Endothelial cell of umbilical vein (primary cell): ENCODE results near the gene FMNL3. TPM values are rescaled to one million over a fixed set of nuclear protein-coding genes. Genes with fewer than 3 reads are reported as not detected.

ENCODE experiments used
- BruUV-seq: library from RNA; stranded (reverse); fragments of 400-500 nt; replicated peaks from 2 replicates; lab custom pipeline; 2021; lab: Mats Ljungman, UMichigan
- CTCF ChIA-PET: fragments of 300-600, 350-600 bp; sonication (Branson Sonifier 250); formaldehyde crosslinking; loops from one replicate; lab custom pipeline; 2021; ENCODE audit warnings: antibody characterized with exemption, inconsistent platforms; lab: Charles Lee
- POLR2A ChIA-PET: fragments of 300-600, 350-600 bp; sonication (Branson Sonifier 250); formaldehyde crosslinking; loops from one replicate; lab custom pipeline; 2021; ENCODE audit warnings: antibody characterized with exemption, inconsistent platforms; lab: Charles Lee
- DNase-seq: peaks from one replicate; pipeline ENCODE4 v3.0.0-alpha.2; 2011; ENCODE audit warnings: low read depth, low spot score
- FAIRE-seq: peaks from 2 replicates; lab custom pipeline; 2011; peaks lifted over from hg19 to GRCh38; lab: Jason Lieb, UNC
- H2AFZ ChIP-seq: 2 replicates; pipeline ENCODE4 v1.6.0; 2012; ENCODE audit warnings: low read depth, low read length, control low read depth, inconsistent platforms
- H3K27ac ChIP-seq: 2 replicates; pipeline ENCODE4 v1.5.1; 2011; ENCODE audit warnings: low read depth, mild to moderate bottlenecking, control low read depth, low read length, moderate library complexity; ENCODE audit not compliant: insufficient read depth
- H3K27me3 ChIP-seq, 2 experiments: 2 replicates each; pipeline versions ENCODE4 v1.6.0 to v1.6.1; 2011; ENCODE audit warnings: low read length in 2 of 2, mixed read lengths in 1 of 2; ENCODE audit not compliant: control insufficient read depth in 2 of 2, insufficient read depth in 2 of 2
- H3K36me3 ChIP-seq, 2 experiments: 2 replicates in 1 of 2; 3 replicates in 1 of 2; pipeline ENCODE4 v1.5.1; 2011; ENCODE audit warnings: low read length in 2 of 2, mild to moderate bottlenecking in 1 of 2, moderate library complexity in 1 of 2; ENCODE audit not compliant: control insufficient read depth in 2 of 2, insufficient read depth in 2 of 2; ENCODE audit errors: extremely low read depth in 1 of 2
- H3K4me1 ChIP-seq: 3 replicates; pipeline ENCODE4 v1.5.1; 2011; ENCODE audit warnings: mild to moderate bottlenecking, low read length; ENCODE audit not compliant: control insufficient read depth, insufficient read depth; ENCODE audit errors: extremely low read depth
- H3K4me2 ChIP-seq: 2 replicates; pipeline ENCODE4 v1.6.1; 2011; ENCODE audit warnings: low read length, control low read depth, mixed read lengths; ENCODE audit not compliant: insufficient read depth
- H3K4me3 ChIP-seq, 3 experiments: fragments of 200-600 bp in 1 of 3; sonication (generic), shearing (Covaris generic) in 1 of 3; replicated peaks in 1 of 3; 2 replicates each; pipeline ENCODE4 v1.5.1; 2011 to 2016; ENCODE audit warnings: control low read depth in 3 of 3, low read length in 3 of 3, mild to moderate bottlenecking in 2 of 3, inconsistent platforms in 1 of 3, low read depth in 1 of 3, moderate library complexity in 1 of 3; ENCODE audit not compliant: insufficient read depth in 1 of 3
- H3K79me2 ChIP-seq: 2 replicates; pipeline ENCODE4 v1.6.0; 2012; ENCODE audit warnings: low read length, inconsistent platforms; ENCODE audit not compliant: control insufficient read depth, insufficient read depth
- H3K9ac ChIP-seq: replicated peaks from 2 replicates; pipeline ENCODE3; 2011; ENCODE audit warnings: low read length, control low read depth; ENCODE audit not compliant: insufficient read depth; ENCODE audit errors: extremely low read depth
- H3K9me1 ChIP-seq: replicated peaks from 3 replicates; pipeline ENCODE4 v1.6.0; 2011; ENCODE audit warnings: mild to moderate bottlenecking, low read length; ENCODE audit not compliant: control insufficient read depth, insufficient read depth; ENCODE audit errors: extremely low read depth
- H3K9me3 ChIP-seq: replicated peaks from 2 replicates; pipeline ENCODE4 v1.5.1; 2012; ENCODE audit warnings: low read length, inconsistent platforms; ENCODE audit not compliant: control insufficient read depth, insufficient read depth
- H4K20me1 ChIP-seq: replicated peaks from 2 replicates; pipeline ENCODE3; 2011; ENCODE audit warnings: mild to moderate bottlenecking, low read length; ENCODE audit not compliant: control insufficient read depth, insufficient read depth; ENCODE audit errors: extremely low read depth
- FOS ChIP-seq: IDR thresholded peaks from 2 replicates; pipeline ENCODE4 v1.6.1; 2011; ENCODE audit warnings: mild to moderate bottlenecking, low read length, moderate library complexity, borderline replicate concordance; ENCODE audit not compliant: insufficient read depth
- JUN ChIP-seq: IDR thresholded peaks from 2 replicates; pipeline ENCODE4 v1.6.1; 2011; ENCODE audit warnings: borderline replicate concordance, low read depth; ENCODE audit not compliant: insufficient read length, insufficient read depth
- POLR2A ChIP-seq: IDR thresholded peaks from 2 replicates; pipeline ENCODE4 v1.6.1; 2012; ENCODE audit warnings: low read depth, mild to moderate bottlenecking, control low read depth, low read length
- POLR2AphosphoS5 ChIP-seq: IDR thresholded peaks from 2 replicates; pipeline ENCODE4 v1.6.1; 2012; ENCODE audit warnings: low read depth, mild to moderate bottlenecking, control low read depth, low read length, moderate library complexity; ENCODE audit not compliant: insufficient read depth
- dilution Hi-C: fragments of 300-500 bp; cut with MboI; formaldehyde crosslinking; loops from one replicate; pipeline ENCODE4 v1.15.0; 2019; ENCODE audit warnings: low sequenced_read_pairs; ENCODE audit not compliant: extremely low pct_ligation_motif_present
- intact Hi-C: fragments of 100-400 bp; cut with micrococcal nuclease; formaldehyde crosslinking; loops from one replicate; pipeline ENCODE4 v1.10.0; 2022
- polyA plus RNA-seq, 4 experiments: library from polyadenylated mRNA; depleted of rRNA in 3 of 4; stranded (reverse) in 3 of 4; unstranded in 1 of 4; fragments of >200 nt; gene quantifications; 2 replicates each; pipeline versions ENCODE4 v1.2.1 to v1.2.3, GENCODE V29; 2011 to 2012; ENCODE audit warnings: missing spikeins in 1 of 4
- total RNA-seq: library from RNA; stranded (reverse); gene quantifications from 2 replicates; pipeline ENCODE4 v1.2.3, GENCODE V29; 2021

The FMNL3 gene
- total and polyA plus RNA-seq, 2 donors (not counting 3 experiments of a cell fraction or from before 2014, with no cell fraction given) = 35.1 to 93.3 TPM

DNA sequence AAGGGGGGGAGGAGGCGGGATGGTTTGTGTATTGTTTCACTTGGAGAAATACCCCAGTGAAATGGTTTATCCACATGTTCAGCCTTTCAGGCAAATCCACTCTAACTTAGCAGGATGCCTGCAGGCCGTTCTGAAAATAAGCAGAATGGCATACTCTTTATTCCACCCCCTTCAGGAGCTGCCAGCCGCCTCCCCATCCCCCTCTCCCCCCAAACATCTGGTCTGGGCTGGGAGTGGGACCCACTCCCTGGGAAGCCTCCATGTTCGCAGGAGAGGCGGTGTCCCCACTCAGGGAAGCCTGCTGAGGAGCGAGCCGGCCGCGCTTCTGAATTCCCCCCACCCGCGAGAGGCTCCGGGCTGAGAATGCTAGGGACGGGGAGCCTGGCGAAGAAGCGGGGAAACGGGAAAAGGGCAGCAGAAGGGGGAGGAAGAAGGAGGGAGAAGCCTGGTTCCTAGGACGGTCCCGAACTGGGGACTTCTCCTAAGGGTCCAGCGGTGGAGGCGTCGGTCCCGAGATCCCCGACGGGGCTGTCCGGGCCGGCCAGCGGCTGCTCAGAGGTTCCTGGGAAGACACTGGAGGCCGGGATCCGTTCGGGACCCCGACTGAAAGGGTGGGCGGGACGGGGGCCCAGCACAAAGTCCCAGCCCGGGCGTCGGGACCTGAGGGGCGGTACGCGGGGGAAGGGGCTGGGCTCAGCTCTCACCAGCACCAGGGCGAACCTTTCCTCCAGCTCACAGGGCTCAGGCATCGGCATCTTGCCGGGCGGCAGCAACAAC, 666 bp downstream of the FMNL3 start:
- peaks cover 10 to 16% of the 10 kb centered on the region in 2 experiments for H3K27me3 ChIP-seq
- H3K4me3 ChIP-seq = peak overlapping the region; percentile 88 to 96 (median 93)
- dilution Hi-C loops = no loop called here
- peak overlapping the region; percentile 17 for H2AFZ ChIP-seq
- CTCF ChIA-PET = interaction anchor here (0.8 to 6.7 kb wide), 11 partner anchors 16 to 84 kb away, joined by 4 to 93 read pairs (median 14); partner anchors contain the start of genes PRPF40B and TMBIM6
- peaks cover 52% of the 10 kb centered on the region for H3K79me2 ChIP-seq
- peak; percentile 64 for DNase-seq
- no peak for TF ChIP-seq JUN
- no peak for TF ChIP-seq POLR2AphosphoS5
- peak; percentile 28 for TF ChIP-seq POLR2A
- H3K9ac ChIP-seq = peak overlapping the region; percentile 90
- peak overlapping the region; percentile 85 for H3K27ac ChIP-seq
- H3K4me1 ChIP-seq = peaks cover 36% of the 10 kb centered on the region
- peak; percentile 24 for FAIRE-seq
- H3K4me2 ChIP-seq = peak overlapping the region; percentile 97
- POLR2A ChIA-PET = interaction anchor here (1.1 to 2.6 kb wide), 4 partner anchors 34 to 59 kb away, joined by 3 to 21 read pairs (median 10); partner anchors contain the start of gene TMBIM6
- no peaks in the 10 kb centered on the region for H3K36me3 ChIP-seq
- H3K9me1 ChIP-seq = no peaks in the 10 kb centered on the region
- intact Hi-C loops = loop anchor here (1.0 to 2.0 kb wide), 6 partner anchors 33 to 138 kb away; partner anchors contain the start of genes MCRS1 and TMBIM6
- BruUV-seq = TSS peak; percentile 38
- no peaks in the 10 kb centered on the region for H3K9me3 ChIP-seq
- H4K20me1 ChIP-seq = peaks cover 4% of the 10 kb centered on the region

DNA sequence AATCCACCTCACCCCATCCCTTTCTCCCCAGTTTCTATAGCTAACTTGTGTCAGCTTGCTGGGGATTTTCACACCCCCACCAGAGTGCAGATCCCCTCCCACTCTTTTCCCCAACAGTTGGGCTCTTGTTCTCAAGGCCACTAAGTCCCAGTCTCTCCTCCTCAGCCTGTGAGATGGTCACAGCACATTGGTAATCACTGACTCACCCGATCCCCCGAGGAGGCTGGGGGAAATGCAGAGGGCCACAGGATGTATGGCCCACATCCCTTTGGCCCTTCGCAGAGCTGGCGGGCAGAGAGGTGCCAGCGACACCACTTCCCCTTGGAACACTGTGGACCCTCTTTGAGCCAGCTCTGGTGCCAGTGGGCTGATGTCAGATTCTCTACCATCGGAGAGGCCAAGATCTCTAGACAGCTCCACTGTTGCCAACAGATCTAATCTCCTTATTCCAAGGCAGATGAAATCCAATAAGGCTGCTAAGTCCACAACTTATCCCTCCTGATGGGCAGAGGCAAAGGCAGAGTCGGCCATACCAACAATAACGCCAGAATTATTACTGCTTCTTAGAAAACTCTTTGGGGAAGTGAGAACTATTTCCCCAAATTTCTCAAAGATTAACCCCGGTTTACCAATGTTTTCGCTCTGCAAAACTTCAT, 1.6 kb downstream of the FMNL3 start:
- H3K27ac ChIP-seq = peak overlapping the region; percentile 85
- H3K4me2 ChIP-seq = peak overlapping the region; percentile 97
- peaks cover 57% of the 10 kb centered on the region for H3K79me2 ChIP-seq
- H3K9me3 ChIP-seq = no peaks in the 10 kb centered on the region
- H3K27me3 ChIP-seq = peaks cover 3 to 9% of the 10 kb centered on the region in 2 experiments
- peak; percentile 95 for FAIRE-seq
- H3K4me1 ChIP-seq = peaks cover 36% of the 10 kb centered on the region
- H3K9ac ChIP-seq = peak overlapping the region; percentile 90
- dilution Hi-C loops (no loop called here), intact Hi-C loops (loop anchor here (2.0 kb wide), 1 partner anchor 137 kb away; the partner anchor contains the start of gene MCRS1)
- H3K9me1 ChIP-seq = no peaks in the 10 kb centered on the region
- ChIA-PET POLR2A (interaction anchor here (1.4 to 2.6 kb wide), 4 partner anchors 32 to 58 kb away, joined by 6 to 21 read pairs (median 13); partner anchors contain the start of gene TMBIM6), CTCF (interaction anchor here (1.0 to 6.7 kb wide), 13 partner anchors 9 to 83 kb away, joined by 3 to 93 read pairs (median 10); partner anchors contain the start of genes PRPF40B and TMBIM6)
- DNase-seq = peak; percentile 89
- H2AFZ ChIP-seq = no peak overlapping the region
- peak; percentile 79 for TF ChIP-seq FOS
- TF ChIP-seq POLR2A = peak; percentile 67
- peak; percentile 94 for TF ChIP-seq POLR2AphosphoS5
- TF ChIP-seq JUN = no peak
- TSS peak; percentile 96 for BruUV-seq
- peaks cover 4% of the 10 kb centered on the region for H4K20me1 ChIP-seq
- peak overlapping the region; percentile 88 to 96 (median 93) for H3K4me3 ChIP-seq
- H3K36me3 ChIP-seq = no peaks in the 10 kb centered on the region
